ENCODE data around the gene BCAM. TPM values are rescaled to one million over a fixed set of nuclear protein-coding genes. Genes with fewer than 3 reads are reported as not detected.
A peak's percentile ranks its signal among the peaks of the same experiment; 100 is the strongest.

BCAM gene
- total RNA-seq, 2 donors from 2014 or later, result 0.31 TPM; not detected in 1

DNA sequence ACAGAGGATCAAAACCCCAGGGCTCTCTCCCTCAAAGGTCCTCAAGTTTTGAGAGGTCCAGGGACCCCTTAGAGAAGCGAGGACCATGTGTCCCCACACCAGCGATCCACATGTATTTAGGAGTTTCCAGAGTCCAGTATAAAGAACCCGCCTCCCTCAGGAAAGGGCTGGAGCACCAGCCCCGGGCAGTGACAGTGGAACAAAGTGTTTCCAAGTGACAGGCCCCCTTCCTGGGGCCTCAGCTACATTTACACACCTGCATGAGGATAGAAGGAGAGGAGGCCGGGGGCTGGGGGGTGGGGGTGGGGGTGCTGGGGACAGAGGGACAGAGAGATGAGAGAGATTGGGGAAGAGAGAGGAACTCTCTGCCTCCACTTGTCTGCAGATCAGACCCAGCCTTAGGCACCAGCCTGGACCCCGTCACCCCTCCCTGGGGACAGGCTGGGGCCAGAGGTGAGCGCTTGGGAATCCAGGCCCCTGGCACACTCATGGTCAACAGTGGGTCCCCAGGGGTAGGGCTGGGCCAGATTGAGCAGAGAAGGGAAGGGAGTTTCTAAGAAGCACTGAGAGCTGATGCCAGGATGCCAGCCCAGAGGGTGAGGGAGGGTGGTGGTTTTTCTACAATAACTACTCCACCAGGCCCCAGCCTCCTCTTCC is 802 bp downstream of the BCAM start:
- ATAC-seq (no peak), DNase-seq (ENCODE audit: low spot score in 2 of 2) (no peak)
- no peaks in the 10 kb centered on the region for H3K9me3 Mint-ChIP-seq
- H3K36me3 Mint-ChIP-seq, result no peaks in the 10 kb centered on the region
- no peak overlapping the region for H3K27ac Mint-ChIP-seq

- no peaks in the 10 kb centered on the region for H3K36me3 Mint-ChIP-seq
- ATAC-seq (no peak), DNase-seq (ENCODE audit: low spot score in 2 of 2) (no peak)
- H3K9me3 Mint-ChIP-seq, result no peaks in the 10 kb centered on the region
- peak overlapping the region in 1 of 2 donors; percentile 67 for H3K27ac Mint-ChIP-seq
These were observed 1.6 kb downstream of the BCAM start for GRCh38 chr19:44810234-44811121.

GRCh38 chr19:44811122-44811419 is 2.2 kb downstream of the BCAM start:
- no peak for ATAC-seq
- Mint-ChIP-seq H3K9me3 (no peaks in the 10 kb centered on the region), H3K27ac (no peak overlapping the region)

GRCh38 chr19:44812142-44812718 is 3.3 kb downstream of the BCAM start:
- Mint-ChIP-seq H3K27ac (no peak overlapping the region), H3K36me3 (no peaks in the 10 kb centered on the region), H3K9me3 (no peaks in the 10 kb centered on the region)
- ATAC-seq (no peak), DNase-seq (ENCODE audit: low spot score in 2 of 2) (no peak)

More at GRCh38 chr19:44811122-44811419, 2.2 kb downstream of the BCAM start:
- no peak for DNase-seq (ENCODE audit: low spot score in 2 of 2)
- H3K36me3 Mint-ChIP-seq, result no peaks in the 10 kb centered on the region

GRCh38 chr19:44813070-44813840 is 4.4 kb downstream of the BCAM start:
- Mint-ChIP-seq H3K9me3 (no peaks in the 10 kb centered on the region), H3K27ac (no peak overlapping the region), H3K36me3 (no peaks in the 10 kb centered on the region)
- DNase-seq (ENCODE audit: low spot score in 2 of 2) (no peak), ATAC-seq (no peak)

DNA sequence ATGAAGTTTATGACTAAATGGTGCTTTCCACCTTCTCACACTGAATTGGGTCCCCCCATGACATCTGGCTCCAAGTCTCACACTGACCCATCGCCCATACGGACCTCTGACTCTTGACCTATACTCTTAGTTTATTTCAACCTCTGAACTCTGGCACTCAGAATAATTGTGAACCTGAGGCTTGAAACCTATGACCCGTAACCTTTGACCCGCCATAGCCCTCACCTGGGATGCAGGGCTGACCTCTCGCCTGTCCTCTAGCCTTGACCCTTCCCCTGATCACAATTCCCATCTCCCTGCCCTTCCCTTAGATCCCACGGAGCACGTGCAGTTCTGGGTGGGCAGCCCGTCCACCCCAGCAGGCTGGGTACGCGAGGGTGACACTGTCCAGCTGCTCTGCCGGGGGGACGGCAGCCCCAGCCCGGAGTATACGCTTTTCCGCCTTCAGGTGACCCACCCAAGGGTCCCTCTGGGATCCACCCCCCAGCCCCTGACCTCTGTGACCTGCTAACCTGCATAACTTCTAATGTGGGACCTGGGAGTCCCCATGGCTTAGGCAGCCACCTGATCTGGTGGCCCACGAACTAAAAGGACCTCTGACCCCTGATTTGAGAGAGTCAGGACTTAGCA is 5.1 kb downstream of the BCAM start:
- no peak for DNase-seq (ENCODE audit: low spot score in 2 of 2)
- ATAC-seq, result no peak
- Mint-ChIP-seq H3K27ac (no peak overlapping the region), H3K36me3 (no peaks in the 10 kb centered on the region), H3K9me3 (no peaks in the 10 kb centered on the region)

GRCh38 chr19:44814517-44814916 is 5.6 kb downstream of the BCAM start:
- Mint-ChIP-seq H3K36me3 (no peaks in the 10 kb centered on the region), H3K27ac (no peak overlapping the region), H3K9me3 (no peaks in the 10 kb centered on the region)
- ATAC-seq (no peak), DNase-seq (ENCODE audit: low spot score in 2 of 2) (no peak)

GRCh38 chr19:44816301-44816700 is 7.4 kb downstream of the BCAM start:
- Mint-ChIP-seq H3K27ac (no peak overlapping the region), H3K9me3 (no peaks in the 10 kb centered on the region), H3K36me3 (no peaks in the 10 kb centered on the region)
- DNase-seq (ENCODE audit: low spot score in 2 of 2), result no peak
- no peak for ATAC-seq

DNA sequence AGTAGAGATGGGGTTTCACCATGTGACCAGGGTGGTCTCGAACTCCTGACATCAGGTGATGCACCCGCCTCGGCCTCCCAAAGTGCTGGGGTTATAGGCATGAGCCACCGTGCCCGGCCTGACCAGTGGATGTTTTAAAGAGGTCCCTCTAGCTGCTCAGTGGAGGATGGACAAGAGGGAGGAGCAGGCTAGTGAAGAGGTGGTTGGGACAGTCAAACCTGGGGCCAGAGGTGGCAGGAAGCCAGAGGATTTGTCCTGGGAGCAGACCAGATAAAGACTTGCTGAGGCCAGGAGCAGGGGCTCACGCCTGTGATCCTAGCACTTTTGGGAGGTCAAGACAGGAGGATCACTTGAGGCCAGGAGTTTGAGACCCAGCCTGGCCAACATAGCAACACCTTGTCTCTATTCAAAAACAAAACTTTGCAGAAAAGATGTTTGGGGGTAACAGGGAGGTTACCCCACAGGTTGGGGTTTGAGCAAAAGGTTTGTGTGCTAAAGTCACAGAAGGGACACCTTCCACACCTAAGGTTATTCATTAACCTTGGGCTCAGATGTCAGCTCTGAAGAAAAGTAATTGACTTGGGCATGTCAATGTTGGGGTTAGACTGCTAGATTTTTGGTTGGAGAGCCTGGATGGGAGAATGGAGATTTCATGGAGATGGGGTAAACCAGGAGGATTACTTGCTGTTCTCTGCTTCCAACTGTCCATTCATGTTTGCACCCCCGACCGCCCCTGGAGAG is 9.0 kb downstream of the BCAM start:
- no peak for ATAC-seq
- Mint-ChIP-seq H3K9me3 (no peaks in the 10 kb centered on the region), H3K27ac (no peak overlapping the region), H3K36me3 (no peaks in the 10 kb centered on the region)
- DNase-seq (ENCODE audit: low spot score in 2 of 2), result no peak

DNA sequence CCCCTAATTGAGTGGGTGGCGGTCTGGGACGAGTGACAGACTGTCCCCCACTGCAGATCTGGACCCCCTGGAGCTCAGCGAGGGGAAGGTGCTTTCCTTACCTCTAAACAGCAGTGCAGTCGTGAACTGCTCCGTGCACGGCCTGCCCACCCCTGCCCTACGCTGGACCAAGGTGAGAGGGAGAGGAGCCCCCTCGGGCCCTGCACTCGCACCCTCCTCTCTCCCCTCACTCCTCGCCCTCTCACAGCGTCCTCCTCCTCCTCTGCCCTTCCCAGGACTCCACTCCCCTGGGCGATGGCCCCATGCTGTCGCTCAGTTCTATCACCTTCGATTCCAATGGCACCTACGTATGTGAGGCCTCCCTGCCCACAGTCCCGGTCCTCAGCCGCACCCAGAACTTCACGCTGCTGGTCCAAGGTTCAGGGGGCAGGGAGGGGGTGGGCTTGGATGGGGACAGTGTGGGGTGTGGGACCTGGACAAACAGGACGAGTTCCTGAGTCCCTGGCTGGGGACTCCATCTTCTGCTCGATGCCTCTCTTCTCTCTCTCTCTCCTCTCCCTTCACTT is 9.6 kb downstream of the BCAM start:
- H3K27ac Mint-ChIP-seq, result no peak overlapping the region
- no peaks in the 10 kb centered on the region for H3K36me3 Mint-ChIP-seq
- no peak for ATAC-seq
- DNase-seq (ENCODE audit: low spot score in 2 of 2), result no peak
- H3K9me3 Mint-ChIP-seq, result no peaks in the 10 kb centered on the region

DNA sequence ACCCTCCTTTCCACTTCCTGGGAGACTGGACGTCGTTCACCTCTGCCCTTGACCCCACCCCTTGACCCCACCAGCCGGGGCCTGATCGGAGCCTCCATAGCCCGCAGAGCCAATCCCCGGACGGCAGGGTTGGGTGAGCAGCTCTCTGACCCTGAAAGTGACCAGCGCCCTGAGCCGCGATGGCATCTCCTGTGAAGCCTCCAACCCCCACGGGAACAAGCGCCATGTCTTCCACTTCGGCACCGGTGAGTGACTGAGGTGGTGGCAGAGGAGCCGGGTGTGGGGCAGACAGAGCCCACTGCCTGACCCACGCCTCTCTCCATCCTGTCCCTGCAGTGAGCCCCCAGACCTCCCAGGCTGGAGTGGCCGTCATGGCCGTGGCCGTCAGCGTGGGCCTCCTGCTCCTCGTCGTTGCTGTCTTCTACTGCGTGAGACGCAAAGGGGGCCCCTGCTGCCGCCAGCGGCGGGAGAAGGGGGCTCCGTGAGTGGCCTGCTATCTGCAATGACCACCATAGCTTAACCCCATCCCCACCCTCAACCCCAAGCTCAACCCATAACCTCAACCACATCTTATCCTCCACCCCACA is 10.4 kb downstream of the BCAM start:
- ATAC-seq (no peak), DNase-seq (ENCODE audit: low spot score in 2 of 2) (no peak)
- Mint-ChIP-seq H3K36me3 (no peaks in the 10 kb centered on the region), H3K9me3 (no peaks in the 10 kb centered on the region), H3K27ac (peak overlapping the region in 1 of 2 donors; percentile 59)

DNA sequence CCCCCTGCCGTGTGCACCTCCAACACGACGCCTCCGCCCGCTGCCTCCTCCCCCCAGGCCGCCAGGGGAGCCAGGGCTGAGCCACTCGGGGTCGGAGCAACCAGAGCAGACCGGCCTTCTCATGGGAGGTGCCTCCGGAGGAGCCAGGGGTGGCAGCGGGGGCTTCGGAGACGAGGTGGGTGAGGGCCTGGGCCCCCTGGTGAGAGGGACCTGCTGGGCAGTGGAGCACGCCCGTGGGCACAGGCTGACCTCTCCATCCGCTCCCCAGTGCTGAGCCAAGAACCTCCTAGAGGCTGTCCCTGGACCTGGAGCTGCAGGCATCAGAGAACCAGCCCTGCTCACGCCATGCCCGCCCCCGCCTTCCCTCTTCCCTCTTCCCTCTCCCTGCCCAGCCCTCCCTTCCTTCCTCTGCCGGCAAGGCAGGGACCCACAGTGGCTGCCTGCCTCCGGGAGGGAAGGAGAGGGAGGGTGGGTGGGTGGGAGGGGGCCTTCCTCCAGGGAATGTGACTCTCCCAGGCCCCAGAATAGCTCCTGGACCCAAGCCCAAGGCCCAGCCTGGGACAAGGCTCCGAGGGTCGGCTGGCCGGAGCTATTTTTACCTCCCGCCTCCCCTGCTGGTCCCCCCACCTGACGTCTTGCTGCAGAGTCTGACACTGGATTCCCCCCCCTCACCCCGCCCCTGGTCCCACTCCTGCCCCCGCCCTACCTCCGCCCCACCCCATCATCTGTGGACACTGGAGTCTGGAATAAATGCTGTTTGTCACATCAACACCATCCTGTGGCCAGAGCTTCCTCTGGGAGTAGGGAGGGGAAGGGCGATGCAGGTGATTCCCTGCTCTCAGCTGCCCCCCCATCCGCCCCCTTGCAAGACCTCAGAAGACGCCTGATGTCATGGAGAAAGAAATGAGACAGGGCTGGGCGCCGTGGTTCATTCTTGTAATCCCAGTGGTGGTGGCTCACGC is 12.0 kb downstream of the BCAM start:
- DNase-seq (ENCODE audit: low spot score in 2 of 2), result no peak
- H3K27ac Mint-ChIP-seq, result no peak overlapping the region
- ATAC-seq, result no peak
- no peaks in the 10 kb centered on the region for H3K36me3 Mint-ChIP-seq
- no peaks in the 10 kb centered on the region for H3K9me3 Mint-ChIP-seq

DNA sequence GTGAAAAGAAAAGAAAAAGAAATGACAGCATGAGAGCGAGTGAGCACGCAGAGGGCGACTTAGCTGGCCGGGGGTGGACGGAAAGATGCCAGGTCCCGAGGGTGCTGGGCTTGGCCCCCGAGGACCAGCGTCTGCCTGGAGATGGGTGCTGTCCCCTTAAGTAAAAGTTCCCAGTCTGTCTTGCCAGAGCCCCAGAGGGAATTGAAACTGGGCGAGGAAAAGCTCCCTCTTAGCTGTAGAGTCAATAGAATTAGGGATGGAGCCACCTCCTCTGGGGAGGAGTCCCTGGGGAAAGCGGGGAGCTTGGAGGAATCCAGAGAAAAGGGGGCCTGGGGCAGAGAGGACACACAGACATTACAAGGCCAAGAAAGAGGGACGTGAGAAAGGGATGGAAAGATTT is 13.3 kb downstream of the BCAM start:
- Mint-ChIP-seq H3K9me3 (no peaks in the 10 kb centered on the region), H3K36me3 (no peaks in the 10 kb centered on the region), H3K27ac (peak overlapping the region in 1 of 2 donors; percentile 19)
- DNase-seq (ENCODE audit: low spot score in 2 of 2) (no peak), ATAC-seq (no peak)

GRCh38 chr19:44822670-44823372 is 13.9 kb downstream of the BCAM start:
- DNase-seq (ENCODE audit: low spot score in 2 of 2), result no peak
- H3K9me3 Mint-ChIP-seq, result no peaks in the 10 kb centered on the region
- no peak for ATAC-seq
- no peaks in the 10 kb centered on the region for H3K36me3 Mint-ChIP-seq
- no peak overlapping the region for H3K27ac Mint-ChIP-seq
